CD4-positive, alpha-beta T cell (primary cell): ENCODE results near the gene MIX23. TPM values are rescaled to one million over a fixed set of nuclear protein-coding genes. Genes with fewer than 3 reads are reported as not detected.

Source experiments
- ATAC-seq: fragments of 200-7000 bp; cut with Tn5 transposase; one replicate; pipeline ENCODE4 v1.10.0; 2022; ENCODE audit warnings: mild to moderate bottlenecking; ENCODE audit not compliant: poor library complexity
- CTCF ChIA-PET: fragments of 350-600 bp; sonication (Branson Sonifier 250); formaldehyde crosslinking; loops from one replicate; lab custom pipeline; 2021; ENCODE audit warnings: antibody characterized with exemption, inconsistent platforms; lab: Charles Lee
- POLR2A ChIA-PET: fragments of 350-600 bp; sonication (Branson Sonifier 250); formaldehyde crosslinking; loops from one replicate; lab custom pipeline; 2021; ENCODE audit warnings: antibody characterized with exemption, inconsistent platforms; lab: Charles Lee
- DNase-seq, 14 experiments: peaks; one replicate each; pipeline ENCODE4 v3.0.0-alpha.2; 2013 to 2020; ENCODE audit warnings: mixed read lengths in 2 of 14
- H3K27ac ChIP-seq, 2 donors: one replicate each; pipeline versions ENCODE4 v1.5.1 to v1.7.0; 2013; ENCODE audit warnings: low read length in 2 of 2, low read depth in 1 of 2, mild to moderate bottlenecking in 1 of 2
- H3K27me3 ChIP-seq, 2 experiments: 1 replicate in 1 of 2; 2 replicates in 1 of 2; pipeline versions ENCODE4 v1.6.1 to v1.7.0; 2013; ENCODE audit warnings: low read length in 2 of 2, control low read depth in 1 of 2, mild to moderate bottlenecking in 1 of 2, moderate library complexity in 1 of 2; ENCODE audit not compliant: insufficient read depth in 2 of 2, control insufficient read depth in 1 of 2
- H3K36me3 ChIP-seq: one replicate; pipeline ENCODE4 v1.6.1; 2013; ENCODE audit warnings: low read length, control low read depth; ENCODE audit not compliant: insufficient read depth
- H3K4me1 ChIP-seq: one replicate; pipeline ENCODE4 v1.6.1; 2013; ENCODE audit warnings: low read length, control low read depth; ENCODE audit not compliant: insufficient read depth
- H3K4me3 ChIP-seq: one replicate; pipeline ENCODE4 v1.5.1; 2013; ENCODE audit warnings: mild to moderate bottlenecking, low read length, moderate library complexity
- H3K9me3 ChIP-seq, 2 experiments: 1 replicate in 1 of 2; 2 replicates in 1 of 2; pipeline versions ENCODE4 v1.6.1 to v1.7.0; 2013; ENCODE audit warnings: low read length in 2 of 2, mild to moderate bottlenecking in 2 of 2, control low read depth in 1 of 2, moderate library complexity in 1 of 2; ENCODE audit not compliant: control insufficient read depth in 1 of 2, insufficient read depth in 1 of 2
- H3K27ac Mint-ChIP-seq: one replicate; pipeline ENCODE4 v1.8.0; 2020; ENCODE audit warnings: mixed read lengths
- H3K27me3 Mint-ChIP-seq: one replicate; pipeline ENCODE4 v1.8.0; 2021; ENCODE audit warnings: mixed read lengths
- H3K36me3 Mint-ChIP-seq: one replicate; pipeline ENCODE4 v1.8.0; 2021; ENCODE audit warnings: low read depth, mixed read lengths
- H3K4me1 Mint-ChIP-seq: one replicate; pipeline ENCODE4 v1.8.0; 2021; ENCODE audit warnings: low read depth, mixed read lengths
- H3K4me3 Mint-ChIP-seq: one replicate; pipeline ENCODE4 v1.8.0; 2020; ENCODE audit warnings: mild to moderate bottlenecking, mixed read lengths
- H3K9me3 Mint-ChIP-seq: one replicate; pipeline ENCODE4 v1.8.0; 2020; ENCODE audit warnings: mixed read lengths
- intact Hi-C, 2 experiments: fragments of 100-400 bp; cut with DNase I in 1 of 2; cut with micrococcal nuclease in 1 of 2; formaldehyde crosslinking; loops; one replicate each; pipeline versions ENCODE4 v1.15.1 to v1.9.0; 2023 to 2025; cut with DNase I, micrococcal nuclease
- total RNA-seq, 174 experiments: library from RNA in 2 of 174; stranded (reverse) in 2 of 174; gene quantifications; one replicate each; pipeline ENCODE4 v1.2.3 and lab custom pipeline; 2021 to 2026
- TF ChIP-seq, protein P1 (sequence below): fragments of 200-600 bp; IDR thresholded peaks from one replicate; pipeline ENCODE4 v1.8.0; 2022; ENCODE audit warnings: antibody characterized with exemption, mild to moderate bottlenecking

Gene MIX23
- total RNA-seq, 2 experiments from 2014 or later: 12.4 to 17.5 TPM

DNA sequence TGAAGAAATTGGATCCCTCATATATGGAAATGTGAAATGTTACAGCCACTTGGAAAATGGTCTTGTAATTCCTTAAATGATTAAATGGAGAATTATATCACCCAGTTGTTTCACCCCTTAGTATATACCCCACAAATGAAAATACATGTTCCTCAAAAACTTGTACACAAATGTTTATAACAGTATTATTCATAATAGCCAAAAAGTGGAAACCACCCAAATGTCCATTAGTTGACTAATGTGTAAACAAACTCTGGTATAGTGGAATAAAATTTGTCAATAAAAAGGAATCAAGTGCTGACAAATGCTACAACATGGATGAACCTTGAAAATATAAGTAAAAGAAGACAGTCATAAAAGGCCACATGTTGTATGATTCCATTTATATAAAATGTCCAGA lies 13.5 kb upstream of the MIX23 start:
- Mint-ChIP-seq H3K27ac (no peak overlapping the region), H3K4me1 (peaks cover 7% of the 10 kb centered on the region), H3K4me3 (no peak overlapping the region), H3K9me3 (no peaks in the 10 kb centered on the region), H3K36me3 (peaks cover 30% of the 10 kb centered on the region), H3K27me3 (no peaks in the 10 kb centered on the region)
- intact Hi-C loops: no loop called here
- TF ChIP-seq, protein P1, sequence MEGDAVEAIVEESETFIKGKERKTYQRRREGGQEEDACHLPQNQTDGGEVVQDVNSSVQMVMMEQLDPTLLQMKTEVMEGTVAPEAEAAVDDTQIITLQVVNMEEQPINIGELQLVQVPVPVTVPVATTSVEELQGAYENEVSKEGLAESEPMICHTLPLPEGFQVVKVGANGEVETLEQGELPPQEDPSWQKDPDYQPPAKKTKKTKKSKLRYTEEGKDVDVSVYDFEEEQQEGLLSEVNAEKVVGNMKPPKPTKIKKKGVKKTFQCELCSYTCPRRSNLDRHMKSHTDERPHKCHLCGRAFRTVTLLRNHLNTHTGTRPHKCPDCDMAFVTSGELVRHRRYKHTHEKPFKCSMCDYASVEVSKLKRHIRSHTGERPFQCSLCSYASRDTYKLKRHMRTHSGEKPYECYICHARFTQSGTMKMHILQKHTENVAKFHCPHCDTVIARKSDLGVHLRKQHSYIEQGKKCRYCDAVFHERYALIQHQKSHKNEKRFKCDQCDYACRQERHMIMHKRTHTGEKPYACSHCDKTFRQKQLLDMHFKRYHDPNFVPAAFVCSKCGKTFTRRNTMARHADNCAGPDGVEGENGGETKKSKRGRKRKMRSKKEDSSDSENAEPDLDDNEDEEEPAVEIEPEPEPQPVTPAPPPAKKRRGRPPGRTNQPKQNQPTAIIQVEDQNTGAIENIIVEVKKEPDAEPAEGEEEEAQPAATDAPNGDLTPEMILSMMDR: no peak
- no peak for DNase-seq
- ChIA-PET POLR2A (interaction anchor here (0.8 kb wide), 1 partner anchor 9 kb away, joined by 3 read pairs; no protein-coding TSS in a partner anchor), CTCF (interaction anchor here (1.5 kb wide), 1 partner anchor 12 kb away, joined by 13 read pairs; the partner anchor contains the start of genes FAM162A and MIX23)
- no peak overlapping the region for H3K27ac ChIP-seq
- H3K36me3 ChIP-seq: peaks cover 5% of the 10 kb centered on the region
- H3K9me3 ChIP-seq: no peaks in the 10 kb centered on the region
- H3K27me3 ChIP-seq: no peaks in the 10 kb centered on the region
- H3K4me1 ChIP-seq: no peaks in the 10 kb centered on the region
- ATAC-seq: no peak
- no peak overlapping the region for H3K4me3 ChIP-seq

DNA sequence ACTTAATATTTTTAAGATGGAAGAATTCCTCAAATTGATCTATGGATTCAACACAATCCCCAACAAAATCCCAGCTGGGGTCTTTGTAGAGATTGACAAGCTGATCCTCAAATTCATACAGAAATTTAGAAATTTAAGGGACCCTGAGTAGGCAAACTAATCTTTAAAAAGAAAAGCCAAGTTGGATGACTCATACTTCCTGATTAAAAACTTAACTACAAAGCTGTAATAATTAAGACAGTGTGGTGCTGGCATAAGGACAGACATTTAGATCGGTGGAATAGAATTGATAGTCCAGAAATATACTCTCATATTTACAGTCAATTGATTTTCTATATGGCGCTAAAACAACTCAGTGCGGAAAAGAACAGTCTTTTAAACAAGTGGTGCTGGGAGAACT lies 12.6 kb upstream of the MIX23 start:
- no peaks in the 10 kb centered on the region for H3K27me3 Mint-ChIP-seq
- Histone ChIP-seq H3K9me3 (no peaks in the 10 kb centered on the region), H3K4me1 (no peaks in the 10 kb centered on the region), H3K27me3 (no peaks in the 10 kb centered on the region), H3K4me3 (no peak overlapping the region), H3K27ac (no peak overlapping the region), H3K36me3 (peaks cover 5% of the 10 kb centered on the region)
- no peak overlapping the region for H3K4me3 Mint-ChIP-seq
- ChIA-PET CTCF (interaction anchor here (1.5 kb wide), 1 partner anchor 11 kb away, joined by 13 read pairs; the partner anchor contains the start of genes FAM162A and MIX23), POLR2A (interaction anchor here (0.8 kb wide), 1 partner anchor 10 kb away, joined by 3 read pairs; no protein-coding TSS in a partner anchor)
- DNase-seq (no peak), ATAC-seq (no peak)
- no peaks in the 10 kb centered on the region for H3K9me3 Mint-ChIP-seq
- H3K4me1 Mint-ChIP-seq: peaks cover 7% of the 10 kb centered on the region
- H3K27ac Mint-ChIP-seq: no peak overlapping the region
- intact Hi-C loops: no loop called here
- TF ChIP-seq, protein P1: no peak
- peaks cover 31% of the 10 kb centered on the region for H3K36me3 Mint-ChIP-seq

- Mint-ChIP-seq H3K4me3 (no peak overlapping the region), H3K27ac (no peak overlapping the region), H3K27me3 (no peaks in the 10 kb centered on the region), H3K36me3 (peaks cover 33% of the 10 kb centered on the region), H3K4me1 (peaks cover 7% of the 10 kb centered on the region), H3K9me3 (no peaks in the 10 kb centered on the region)
- no peak overlapping the region for H3K27ac ChIP-seq
- H3K36me3 ChIP-seq: peaks cover 5% of the 10 kb centered on the region
- no peak for ATAC-seq
- DNase-seq: no peak
- H3K4me3 ChIP-seq: no peak overlapping the region
- no peaks in the 10 kb centered on the region for H3K4me1 ChIP-seq
- intact Hi-C loops: loop anchor here in 1 of 2 experiments (5.0 kb wide), 1 partner anchor 633 kb away; the partner anchor contains the start of gene SEMA5B
- CTCF ChIA-PET: interaction anchor here (1.8 to 2.8 kb wide), 3 partner anchors 10 to 22 kb away, joined by 5 to 21 read pairs (median 14); partner anchors contain the start of genes FAM162A, MIX23 and WDR5B
- POLR2A ChIA-PET: interaction anchor here (1.7 to 1.8 kb wide), 2 partner anchors 10 to 285 kb away, joined by 23 to 30 read pairs; partner anchors contain the start of genes FAM162A, MIX23 and PARP14
- H3K27me3 ChIP-seq: no peaks in the 10 kb centered on the region
- H3K9me3 ChIP-seq: no peaks in the 10 kb centered on the region
- TF ChIP-seq, protein P1: no peak
Measured at GRCh38 chr3:122394173-122394572, 11.1 kb upstream of the MIX23 start.
